ENCODE results near the gene HS1BP3.
A peak's percentile ranks its signal among the peaks of the same experiment; 100 is the strongest.

HS1BP3 gene

GRCh38 chr2:20599001-20599600, 51.8 kb downstream of the HS1BP3 start:
- POLR2A ChIA-PET = no interaction called here
- Histone ChIP-seq H3K27ac (ENCODE audit: insufficient read depth in 1 of 2, low read depth in 1 of 2, low read length in 2 of 2, poor library complexity in 1 of 2, severe bottlenecking in 2 of 2) (no peak overlapping the region), H3K36me3 (ENCODE audit: control insufficient read depth in 4 of 4, insufficient read depth in 4 of 4, low read length in 3 of 4) (no peaks in the 10 kb centered on the region), H3K9me3 (ENCODE audit: control extremely low read depth in 1 of 5, control insufficient read depth in 4 of 5, insufficient read depth in 2 of 5, low read depth in 1 of 5, low read length in 4 of 5) (no peaks in the 10 kb centered on the region), H3K4me1 (ENCODE audit: control extremely low read depth in 1 of 4, control insufficient read depth in 4 of 4, insufficient read depth in 4 of 4, low read length in 3 of 4) (peaks cover 0 to 2% (median 0%) of the 10 kb centered on the region in 4 experiments), H3K27me3 (replicated peaks in 2 of 5; ENCODE audit: control insufficient read depth in 4 of 5, insufficient read depth in 5 of 5, low read length in 4 of 5) (no peaks in the 10 kb centered on the region), H3K4me3 (ENCODE audit: control insufficient read depth in 1 of 7, extremely low read depth in 1 of 7, insufficient read depth in 4 of 7, low read depth in 2 of 7, low read length in 6 of 7) (no peak overlapping the region)
- DNase-seq = no peak
- CTCF ChIA-PET = interaction anchor here (1.0 to 1.8 kb wide), 10 partner anchors 9 to 203 kb away, joined by 3 to 6 read pairs (median 4); no protein-coding TSS in a partner anchor
- WGBS (ENCODE audit: insufficient coverage) = 100% methylated on average over 11 of the region's 12 CpGs

- H3K36me3 ChIP-seq (ENCODE audit: control insufficient read depth in 4 of 4, insufficient read depth in 4 of 4, low read length in 3 of 4) = no peaks in the 10 kb centered on the region
- CTCF ChIA-PET = interaction anchor here (0.6 kb wide), 1 partner anchor 183 kb away, joined by 3 read pairs; no protein-coding TSS in a partner anchor
- H3K27ac ChIP-seq (ENCODE audit: insufficient read depth in 1 of 2, low read depth in 1 of 2, low read length in 2 of 2, poor library complexity in 1 of 2, severe bottlenecking in 2 of 2) = no peak overlapping the region
- POLR2A ChIA-PET = no interaction called here
- no peak for DNase-seq
- H3K4me1 ChIP-seq (ENCODE audit: control extremely low read depth in 1 of 4, control insufficient read depth in 4 of 4, insufficient read depth in 4 of 4, low read length in 3 of 4) = peaks cover 0 to 2% (median 0%) of the 10 kb centered on the region in 4 experiments
- H3K4me3 ChIP-seq (ENCODE audit: control insufficient read depth in 1 of 7, extremely low read depth in 1 of 7, insufficient read depth in 4 of 7, low read depth in 2 of 7, low read length in 6 of 7) = no peak overlapping the region
- H3K9me3 ChIP-seq (ENCODE audit: control extremely low read depth in 1 of 5, control insufficient read depth in 4 of 5, insufficient read depth in 2 of 5, low read depth in 1 of 5, low read length in 4 of 5) = no peaks in the 10 kb centered on the region
- 100% methylated on average over 3 of the region's 6 CpGs for whole genome bisulfite sequencing (ENCODE audit: insufficient coverage)
- H3K27me3 ChIP-seq (replicated peaks in 2 of 5; ENCODE audit: control insufficient read depth in 4 of 5, insufficient read depth in 5 of 5, low read length in 4 of 5) = no peaks in the 10 kb centered on the region
Observed at GRCh38 chr2:20597860-20598183, 53.1 kb downstream of the HS1BP3 start.

- CTCF ChIA-PET = interaction anchor here (0.6 to 1.8 kb wide), 6 partner anchors 12 to 182 kb away, joined by 3 to 6 read pairs (median 3); no protein-coding TSS in a partner anchor
Observed at GRCh38 chr2:20596973-20597859, 53.7 kb downstream of the HS1BP3 start.

GRCh38 chr2:20596193-20596972, 54.5 kb downstream of the HS1BP3 start:
- DNase-seq = peak in 1 of 3 donors; percentile 19
- ChIA-PET CTCF (interaction anchor here (0.9 to 1.8 kb wide), 5 partner anchors 11 to 152 kb away, joined by 3 to 6 read pairs (median 3); no protein-coding TSS in a partner anchor), POLR2A (no interaction called here)
- 89% methylated on average over 2 of the region's 4 CpGs for WGBS (ENCODE audit: insufficient coverage)
- Histone ChIP-seq H3K27ac (ENCODE audit: insufficient read depth in 1 of 2, low read depth in 1 of 2, low read length in 2 of 2, poor library complexity in 1 of 2, severe bottlenecking in 2 of 2) (no peak overlapping the region), H3K4me1 (ENCODE audit: control extremely low read depth in 1 of 4, control insufficient read depth in 4 of 4, insufficient read depth in 4 of 4, low read length in 3 of 4) (no peaks in the 10 kb centered on the region), H3K4me3 (ENCODE audit: control insufficient read depth in 1 of 7, extremely low read depth in 1 of 7, insufficient read depth in 4 of 7, low read depth in 2 of 7, low read length in 6 of 7) (no peak overlapping the region), H3K27me3 (replicated peaks in 2 of 5; ENCODE audit: control insufficient read depth in 4 of 5, insufficient read depth in 5 of 5, low read length in 4 of 5) (no peaks in the 10 kb centered on the region), H3K36me3 (ENCODE audit: control insufficient read depth in 4 of 4, insufficient read depth in 4 of 4, low read length in 3 of 4) (no peaks in the 10 kb centered on the region), H3K9me3 (ENCODE audit: control extremely low read depth in 1 of 5, control insufficient read depth in 4 of 5, insufficient read depth in 2 of 5, low read depth in 1 of 5, low read length in 4 of 5) (no peaks in the 10 kb centered on the region)

More at GRCh38 chr2:20596973-20597859, 53.7 kb downstream of the HS1BP3 start:
- POLR2A ChIA-PET = no interaction called here
- Histone ChIP-seq H3K9me3 (ENCODE audit: control extremely low read depth in 1 of 5, control insufficient read depth in 4 of 5, insufficient read depth in 2 of 5, low read depth in 1 of 5, low read length in 4 of 5) (no peaks in the 10 kb centered on the region), H3K4me1 (ENCODE audit: control extremely low read depth in 1 of 4, control insufficient read depth in 4 of 4, insufficient read depth in 4 of 4, low read length in 3 of 4) (peaks cover 0 to 2% (median 0%) of the 10 kb centered on the region in 4 experiments), H3K36me3 (ENCODE audit: control insufficient read depth in 4 of 4, insufficient read depth in 4 of 4, low read length in 3 of 4) (no peaks in the 10 kb centered on the region), H3K27me3 (replicated peaks in 2 of 5; ENCODE audit: control insufficient read depth in 4 of 5, insufficient read depth in 5 of 5, low read length in 4 of 5) (no peaks in the 10 kb centered on the region), H3K27ac (ENCODE audit: insufficient read depth in 1 of 2, low read depth in 1 of 2, low read length in 2 of 2, poor library complexity in 1 of 2, severe bottlenecking in 2 of 2) (no peak overlapping the region), H3K4me3 (ENCODE audit: control insufficient read depth in 1 of 7, extremely low read depth in 1 of 7, insufficient read depth in 4 of 7, low read depth in 2 of 7, low read length in 6 of 7) (no peak overlapping the region)
- DNase-seq = no peak
- 78% methylated on average over 8 of the region's 9 CpGs for WGBS (ENCODE audit: insufficient coverage)

GRCh38 chr2:20595439-20596192, 55.3 kb downstream of the HS1BP3 start:
- DNase-seq = no peak
- ChIA-PET POLR2A (no interaction called here), CTCF (interaction anchor here (1.0 to 1.8 kb wide), 4 partner anchors 10 to 47 kb away, joined by 3 to 6 read pairs (median 4); no protein-coding TSS in a partner anchor)
- no peak overlapping the region for H3K4me3 ChIP-seq (ENCODE audit: control insufficient read depth in 1 of 7, extremely low read depth in 1 of 7, insufficient read depth in 4 of 7, low read depth in 2 of 7, low read length in 6 of 7)
- 90% methylated on average over 11 of the region's 14 CpGs for WGBS (ENCODE audit: insufficient coverage)
- H3K27ac ChIP-seq (ENCODE audit: insufficient read depth in 1 of 2, low read depth in 1 of 2, low read length in 2 of 2, poor library complexity in 1 of 2, severe bottlenecking in 2 of 2) = peak overlapping the region in 1 of 2 experiments; percentile 43
- no peaks in the 10 kb centered on the region for H3K9me3 ChIP-seq (ENCODE audit: control extremely low read depth in 1 of 5, control insufficient read depth in 4 of 5, insufficient read depth in 2 of 5, low read depth in 1 of 5, low read length in 4 of 5)
- no peaks in the 10 kb centered on the region for H3K27me3 ChIP-seq (replicated peaks in 2 of 5; ENCODE audit: control insufficient read depth in 4 of 5, insufficient read depth in 5 of 5, low read length in 4 of 5)
- no peaks in the 10 kb centered on the region for H3K4me1 ChIP-seq (ENCODE audit: control extremely low read depth in 1 of 4, control insufficient read depth in 4 of 4, insufficient read depth in 4 of 4, low read length in 3 of 4)
- no peaks in the 10 kb centered on the region for H3K36me3 ChIP-seq (ENCODE audit: control insufficient read depth in 4 of 4, insufficient read depth in 4 of 4, low read length in 3 of 4)

GRCh38 chr2:20594957-20595356, 55.9 kb downstream of the HS1BP3 start:
- Histone ChIP-seq H3K9me3 (ENCODE audit: control extremely low read depth in 1 of 5, control insufficient read depth in 4 of 5, insufficient read depth in 2 of 5, low read depth in 1 of 5, low read length in 4 of 5) (no peaks in the 10 kb centered on the region), H3K4me1 (ENCODE audit: control extremely low read depth in 1 of 4, control insufficient read depth in 4 of 4, insufficient read depth in 4 of 4, low read length in 3 of 4) (no peaks in the 10 kb centered on the region), H3K27ac (ENCODE audit: insufficient read depth in 1 of 2, low read depth in 1 of 2, low read length in 2 of 2, poor library complexity in 1 of 2, severe bottlenecking in 2 of 2) (no peak overlapping the region), H3K27me3 (replicated peaks in 2 of 5; ENCODE audit: control insufficient read depth in 4 of 5, insufficient read depth in 5 of 5, low read length in 4 of 5) (no peaks in the 10 kb centered on the region), H3K36me3 (ENCODE audit: control insufficient read depth in 4 of 4, insufficient read depth in 4 of 4, low read length in 3 of 4) (no peaks in the 10 kb centered on the region), H3K4me3 (ENCODE audit: control insufficient read depth in 1 of 7, extremely low read depth in 1 of 7, insufficient read depth in 4 of 7, low read depth in 2 of 7, low read length in 6 of 7) (no peak overlapping the region)
- 98% methylated on average over 8 of the region's 8 CpGs for WGBS (ENCODE audit: insufficient coverage)
- no peak for DNase-seq
- POLR2A ChIA-PET = no interaction called here
- CTCF ChIA-PET = no interaction called here

All from common myeloid progenitor, CD34-positive (primary cell).